Common myeloid progenitor, CD34-positive (primary cell): Measurements from ENCODE around the gene LRRC49.
"Not testable (repeated sequence)": the region's sequence is repeated elsewhere in the genome, so short reads cannot be mapped to it uniquely, and the experiment has no call there.

ENCODE experiments used
- CTCF ChIA-PET: fragments of 350-600 bp; sonication (Branson Sonifier 250); formaldehyde crosslinking; loops from one replicate; lab custom pipeline; 2021; ENCODE audit warnings: antibody characterized with exemption; lab: Charles Lee
- POLR2A ChIA-PET: fragments of 350-600 bp; sonication (Branson Sonifier 250); formaldehyde crosslinking; loops from one replicate; lab custom pipeline; 2021; ENCODE audit warnings: antibody characterized with exemption; lab: Charles Lee
- DNase-seq, 3 donors: peaks; one replicate each; pipeline versions ENCODE4 v3.0.0 to v3.0.0-alpha.2; 2013
- H3K27ac ChIP-seq, 2 experiments: 1 replicate in 1 of 2; 2 replicates in 1 of 2; pipeline ENCODE4 v1.7.0; 2013; ENCODE audit warnings: inconsistent platforms in 2 of 2, low read length in 2 of 2, mild to moderate bottlenecking in 2 of 2, low read depth in 1 of 2, moderate library complexity in 1 of 2; ENCODE audit not compliant: severe bottlenecking in 2 of 2, insufficient read depth in 1 of 2, poor library complexity in 1 of 2
- H3K27me3 ChIP-seq, 5 experiments: replicated peaks in 2 of 5; 1 replicate in 3 of 5; 2 replicates in 2 of 5; pipeline versions ENCODE4 v1.6.1 to v1.7.0; 2013; ENCODE audit warnings: low read length in 4 of 5, mild to moderate bottlenecking in 2 of 5, moderate library complexity in 2 of 5, inconsistent platforms in 1 of 5; ENCODE audit not compliant: insufficient read depth in 5 of 5, control insufficient read depth in 4 of 5
- H3K36me3 ChIP-seq, 4 experiments: 1 replicate in 2 of 4; 2 replicates in 2 of 4; pipeline versions ENCODE4 v1.6.1 to v1.7.0; 2013; ENCODE audit warnings: low read length in 3 of 4, control low read depth in 1 of 4, mild to moderate bottlenecking in 1 of 4; ENCODE audit not compliant: control insufficient read depth in 4 of 4, insufficient read depth in 4 of 4
- H3K4me1 ChIP-seq, 4 experiments: 1 replicate in 3 of 4; 2 replicates in 1 of 4; pipeline versions ENCODE4 v1.6.1 to v1.7.1; 2013; ENCODE audit warnings: low read length in 3 of 4, mild to moderate bottlenecking in 3 of 4, control low read depth in 1 of 4, inconsistent platforms in 1 of 4, moderate library complexity in 1 of 4; ENCODE audit not compliant: control insufficient read depth in 4 of 4, insufficient read depth in 4 of 4; ENCODE audit errors: control extremely low read depth in 1 of 4
- H3K4me3 ChIP-seq, 7 experiments: 1 replicate in 4 of 7; 2 replicates in 3 of 7; pipeline versions ENCODE4 v1.5.1 to v1.7.0; 2013; ENCODE audit warnings: mild to moderate bottlenecking in 7 of 7, low read length in 6 of 7, moderate library complexity in 6 of 7, inconsistent platforms in 2 of 7, low read depth in 2 of 7, control low read depth in 1 of 7; ENCODE audit not compliant: insufficient read depth in 4 of 7, control insufficient read depth in 1 of 7; ENCODE audit errors: extremely low read depth in 1 of 7
- H3K9me3 ChIP-seq, 5 experiments: 1 replicate in 4 of 5; 2 replicates in 1 of 5; pipeline versions ENCODE4 v1.6.1 to v1.7.1; 2013; ENCODE audit warnings: low read length in 4 of 5, mild to moderate bottlenecking in 2 of 5, inconsistent platforms in 1 of 5, low read depth in 1 of 5, moderate library complexity in 1 of 5; ENCODE audit not compliant: control insufficient read depth in 4 of 5, insufficient read depth in 2 of 5; ENCODE audit errors: control extremely low read depth in 1 of 5
- WGBS: methylation state at CpG from one replicate; pipeline ENCODE4 v1.1.5; 2013; ENCODE audit not compliant: insufficient coverage; 5-methylcytosine and 5-hydroxymethylcytosine counted together

The LRRC49 gene

DNA sequence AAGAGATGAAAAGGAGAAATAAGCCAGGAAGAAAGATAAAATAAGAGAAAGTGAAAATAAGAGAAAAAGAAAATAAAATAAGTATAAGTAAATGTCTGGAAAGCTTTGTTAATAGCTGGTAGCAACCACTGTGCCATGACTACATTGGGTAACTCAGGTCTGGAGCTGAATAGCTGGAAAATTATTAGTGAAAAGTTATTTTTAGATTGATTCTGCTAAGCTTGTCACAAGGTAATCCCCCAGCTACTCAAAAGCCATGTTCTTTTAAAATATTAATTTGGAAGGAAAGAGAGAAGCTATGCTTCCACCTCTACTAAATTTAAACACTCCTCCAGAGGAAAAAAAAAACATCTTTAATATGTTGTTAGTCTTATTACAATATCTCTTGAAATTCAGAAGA, 117.8 kb downstream of the LRRC49 start:
- no peak overlapping the region for H3K4me3 ChIP-seq
- no peaks in the 10 kb centered on the region for H3K4me1 ChIP-seq
- POLR2A ChIA-PET, result no interaction called here
- no peaks in the 10 kb centered on the region for H3K36me3 ChIP-seq
- DNase-seq, result no peak
- no peak overlapping the region for H3K27ac ChIP-seq
- H3K27me3 ChIP-seq, result no peaks in the 10 kb centered on the region
- no peaks in the 10 kb centered on the region for H3K9me3 ChIP-seq
- CTCF ChIA-PET, result no interaction called here

DNA sequence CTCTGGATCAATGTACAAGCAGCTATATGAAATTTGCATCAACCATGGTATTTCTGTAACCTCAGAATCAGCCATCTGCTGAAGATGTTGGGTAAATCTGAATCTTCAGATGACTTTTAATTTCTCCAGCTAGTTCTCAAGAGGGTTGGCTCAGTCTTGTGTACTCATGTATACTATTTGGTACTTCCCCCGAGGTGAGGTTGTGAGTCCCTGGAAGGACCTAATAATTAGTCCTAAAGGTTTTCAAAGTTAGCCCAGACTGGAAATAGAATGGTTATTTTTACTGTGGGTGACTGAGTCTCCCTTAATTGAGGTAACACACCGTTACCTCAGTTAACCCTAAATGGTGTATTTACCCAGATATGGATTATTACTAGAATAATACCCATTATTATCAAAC, 118.4 kb downstream of the LRRC49 start:
- 100% methylated on average over 1 of the region's 2 CpGs for WGBS
- H3K27ac ChIP-seq, result no peak overlapping the region
- no peaks in the 10 kb centered on the region for H3K36me3 ChIP-seq
- POLR2A ChIA-PET, result no interaction called here
- no peak for DNase-seq
- no peaks in the 10 kb centered on the region for H3K27me3 ChIP-seq
- no peaks in the 10 kb centered on the region for H3K4me1 ChIP-seq
- H3K4me3 ChIP-seq, result no peak overlapping the region
- CTCF ChIA-PET, result no interaction called here
- no peaks in the 10 kb centered on the region for H3K9me3 ChIP-seq

DNA sequence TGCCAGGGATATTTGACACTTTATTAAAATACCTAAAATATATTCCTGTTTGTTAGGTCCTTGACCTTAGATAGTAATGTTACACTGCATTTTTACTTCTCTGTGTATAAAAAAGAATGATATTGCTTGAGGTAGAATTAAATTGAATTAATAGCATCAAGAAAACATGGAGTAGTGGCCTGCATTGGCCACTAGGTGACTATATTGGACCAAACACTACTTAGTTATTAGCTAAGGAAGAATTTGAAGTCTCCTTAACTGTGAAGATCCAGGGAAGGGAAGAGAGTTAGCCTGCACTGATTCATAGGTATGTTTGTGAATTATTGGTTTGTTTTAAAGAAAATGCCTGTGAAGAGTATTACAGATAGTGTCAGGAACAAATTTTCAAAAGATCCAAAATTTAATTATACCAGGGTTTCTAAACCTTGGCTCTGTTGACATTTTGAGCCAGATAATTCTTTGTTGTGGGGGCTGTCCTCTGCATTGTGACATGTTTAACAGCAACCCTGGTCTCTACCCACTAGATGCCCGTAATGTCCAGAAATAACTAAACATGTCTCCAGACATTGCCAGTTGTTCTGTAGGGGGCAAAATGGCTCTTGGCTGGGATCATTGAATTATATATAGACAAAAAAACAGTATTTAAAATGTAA, 119.0 kb downstream of the LRRC49 start:
- Histone ChIP-seq H3K4me1 (no peaks in the 10 kb centered on the region), H3K27ac (no peak overlapping the region), H3K36me3 (no peaks in the 10 kb centered on the region), H3K27me3 (no peaks in the 10 kb centered on the region), H3K4me3 (no peak overlapping the region), H3K9me3 (no peaks in the 10 kb centered on the region)
- ChIA-PET POLR2A (no interaction called here), CTCF (interaction anchor here (0.6 kb wide), 1 partner anchor 17 kb away, joined by 3 read pairs; no protein-coding TSS in a partner anchor)
- WGBS, result no CpG with 5 or more reads among the region's 1 CpG
- DNase-seq, result peak in 2 of 3 donors; percentile 15 to 24

DNA sequence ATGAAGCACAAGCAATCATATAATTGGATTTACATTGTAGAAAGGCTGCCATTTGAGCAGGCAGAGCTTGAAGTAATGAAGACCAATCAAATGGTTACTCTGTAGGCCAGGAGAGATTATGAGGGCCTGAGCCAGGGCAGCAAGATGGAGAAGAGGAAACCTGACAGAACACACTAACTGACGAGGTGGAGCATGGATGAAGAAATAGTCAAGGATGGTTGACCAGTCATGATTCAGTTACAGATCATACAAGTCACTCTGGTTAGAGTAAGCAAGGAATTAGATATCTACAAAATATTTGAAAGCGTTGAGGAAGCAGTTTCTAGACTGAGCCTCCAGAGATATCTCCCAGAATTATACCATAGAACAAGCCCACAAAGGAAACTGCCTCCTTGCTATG, 120.8 kb downstream of the LRRC49 start:
- ChIA-PET CTCF (no interaction called here), POLR2A (no interaction called here)
- no peaks in the 10 kb centered on the region for H3K36me3 ChIP-seq
- WGBS, result 100% methylated on average over 2 of the region's 2 CpGs
- DNase-seq, result no peak
- H3K27me3 ChIP-seq, result no peaks in the 10 kb centered on the region
- H3K4me1 ChIP-seq, result no peaks in the 10 kb centered on the region
- no peaks in the 10 kb centered on the region for H3K9me3 ChIP-seq
- no peak overlapping the region for H3K27ac ChIP-seq
- H3K4me3 ChIP-seq, result no peak overlapping the region

DNA sequence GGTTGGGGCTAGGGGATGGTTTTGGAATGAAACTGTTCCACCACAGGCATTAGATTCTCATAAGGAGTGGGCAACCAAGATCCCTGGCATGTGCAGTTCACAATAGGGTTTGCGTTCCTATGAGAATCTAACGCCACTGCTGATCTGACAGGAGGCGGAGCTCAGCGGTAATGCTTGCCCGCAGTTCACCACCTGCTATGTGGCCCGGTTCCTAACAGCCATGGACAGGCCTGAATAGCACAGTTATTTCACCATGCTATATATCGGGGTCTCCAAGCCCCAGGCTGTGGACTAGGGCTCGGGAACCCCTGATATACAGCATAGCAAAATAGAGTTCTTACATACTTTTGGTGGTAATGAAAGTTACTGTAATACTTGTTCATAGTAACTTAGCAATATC, 122.7 kb downstream of the LRRC49 start:
- Histone ChIP-seq H3K36me3 (no peaks in the 10 kb centered on the region), H3K27ac (no peak overlapping the region), H3K4me3 (no peak overlapping the region), H3K9me3 (peaks cover 0 to 4% (median 0%) of the 10 kb centered on the region in 5 experiments), H3K27me3 (peaks cover 0 to 2% (median 0%) of the 10 kb centered on the region in 5 experiments), H3K4me1 (no peaks in the 10 kb centered on the region)
- DNase-seq, result no peak
- ChIA-PET POLR2A (no interaction called here), CTCF (no interaction called here)
- 96% methylated on average over 6 of the region's 8 CpGs for WGBS

DNA sequence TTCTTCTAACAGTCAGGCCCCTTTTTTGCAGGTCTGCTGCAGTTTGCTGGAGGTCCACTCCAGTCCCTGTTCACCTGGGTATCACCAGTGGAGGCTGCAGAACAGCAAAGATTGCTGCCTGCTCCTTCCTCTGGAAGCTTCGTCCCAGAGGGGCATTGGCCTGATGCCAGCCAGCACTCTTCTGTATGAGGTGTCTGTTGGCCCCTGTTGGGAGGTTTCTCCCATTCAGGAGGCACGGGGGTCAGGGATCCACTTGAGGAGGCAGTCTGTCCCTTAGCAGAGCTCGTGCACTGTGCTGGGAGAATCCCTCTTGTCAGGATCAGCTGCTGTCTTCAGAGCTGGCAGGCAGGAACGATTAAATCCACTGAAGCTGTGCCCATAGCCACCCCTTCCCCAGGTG, 138.6 kb downstream of the LRRC49 start:
- POLR2A ChIA-PET, H3K27me3 ChIP-seq, H3K4me1 ChIP-seq, H3K36me3 ChIP-seq, H3K4me3 ChIP-seq, H3K27ac ChIP-seq, H3K9me3 ChIP-seq, DNase-seq, CTCF ChIA-PET: not testable (repeated sequence)
- whole genome bisulfite sequencing, result 90% methylated on average over 3 of the region's 4 CpGs

DNA sequence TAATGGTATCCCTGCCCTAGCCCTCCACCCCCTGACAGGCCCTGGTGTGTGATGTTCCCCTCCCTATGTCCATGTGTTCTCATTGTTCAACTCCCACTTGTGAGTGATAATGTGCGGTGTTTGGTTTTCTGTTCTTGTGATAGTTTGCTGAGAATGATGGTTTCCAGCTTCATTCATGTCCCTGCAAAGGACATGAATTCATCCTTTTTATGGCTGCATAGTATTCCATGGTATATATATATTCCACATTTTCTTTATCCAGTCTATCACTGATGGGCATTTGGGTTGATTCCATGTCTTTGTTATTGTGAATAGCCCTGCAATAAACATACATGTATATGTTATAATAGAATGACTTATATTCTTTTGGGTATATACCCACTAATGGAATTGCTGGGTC, 142.9 kb downstream of the LRRC49 start:
- H3K4me3 ChIP-seq, H3K9me3 ChIP-seq, H3K27ac ChIP-seq, H3K27me3 ChIP-seq, POLR2A ChIA-PET, CTCF ChIA-PET, H3K36me3 ChIP-seq, H3K4me1 ChIP-seq, DNase-seq: not testable (repeated sequence)
- WGBS, result no CpG with 5 or more reads among the region's 1 CpG
